NCI-H345 treated with DMSO at 0.1 percent for 48 hours (cell line): ENCODE data around the gene ZDHHC12.
"Not testable (repeated sequence)": the region's sequence is repeated elsewhere in the genome, so short reads cannot be mapped to it uniquely, and the experiment has no call there.

Experiments
- DNase-seq: peaks from one replicate; lab custom pipeline; 2025; ENCODE audit not compliant: unreplicated experiment; lab: John Stamatoyannopoulos, UW

Gene ZDHHC12

DNA sequence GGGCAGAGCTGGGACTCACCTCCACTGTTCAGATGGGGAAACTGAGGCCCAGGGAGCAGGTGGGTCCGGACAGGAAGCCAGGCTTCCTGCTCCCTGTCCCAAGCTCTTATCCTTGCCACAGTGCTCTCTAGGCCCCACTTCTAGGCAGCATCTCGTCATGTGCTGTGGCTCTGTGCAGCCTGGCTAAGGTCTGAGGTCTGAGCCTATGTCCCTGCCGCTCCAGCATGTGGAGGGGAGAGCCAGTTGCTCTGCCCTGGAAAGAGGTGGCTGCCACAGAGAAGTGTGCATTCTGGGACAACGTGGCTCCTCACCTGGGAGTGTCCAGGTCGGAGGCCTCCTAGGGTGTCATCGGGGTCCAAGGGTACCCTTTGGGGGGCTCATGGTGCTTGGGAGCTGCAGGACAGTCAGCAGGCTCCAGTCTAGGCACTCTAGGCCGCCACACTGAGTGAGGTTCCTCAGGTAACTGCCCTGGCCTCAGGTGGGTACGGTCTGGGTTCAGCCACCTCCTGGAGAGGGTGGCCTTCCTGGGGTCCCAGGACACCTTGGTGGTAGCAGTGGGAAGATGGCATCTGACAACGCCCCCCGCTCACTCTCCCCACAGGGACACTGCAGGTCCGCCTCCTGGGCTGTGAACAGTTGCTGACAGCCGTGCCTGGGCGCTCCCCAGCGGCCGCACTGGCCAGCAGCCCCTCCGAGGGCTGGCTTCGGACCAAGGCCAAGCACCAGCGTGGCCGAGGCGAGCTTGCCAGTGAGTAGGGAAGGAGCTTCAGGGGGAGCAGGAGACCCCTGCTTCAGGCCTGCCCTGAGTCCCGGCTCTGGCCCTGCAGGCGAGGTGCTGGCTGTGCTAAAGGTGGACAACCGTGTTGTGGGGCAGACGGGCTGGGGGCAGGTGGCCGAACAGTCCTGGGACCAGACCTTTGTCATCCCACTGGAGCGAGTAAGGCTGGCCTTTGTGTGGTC lies 11.2 kb downstream of the ZDHHC12 start:
- DNase-seq: no peak

DNA sequence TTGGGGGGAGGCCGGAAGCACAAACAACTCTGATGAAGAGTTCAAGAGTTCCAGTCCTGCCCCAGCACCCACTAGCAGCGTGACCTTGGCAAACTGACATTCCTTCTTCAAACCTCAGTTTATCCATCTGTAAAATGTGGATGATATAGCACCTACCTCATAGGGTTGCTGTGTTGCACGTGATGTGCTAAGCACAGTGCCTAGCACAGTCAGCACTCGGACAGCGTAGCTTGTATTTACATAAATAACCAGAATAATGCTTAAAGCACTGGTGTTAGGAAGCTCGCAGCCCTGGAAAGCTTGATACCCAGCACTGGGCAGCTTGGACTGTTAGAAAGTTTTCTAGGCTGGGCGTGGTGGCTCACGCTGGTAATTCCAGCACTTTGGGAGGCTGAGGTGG lies 16.5 kb downstream of the ZDHHC12 start:
- DNase-seq: no peak

DNA sequence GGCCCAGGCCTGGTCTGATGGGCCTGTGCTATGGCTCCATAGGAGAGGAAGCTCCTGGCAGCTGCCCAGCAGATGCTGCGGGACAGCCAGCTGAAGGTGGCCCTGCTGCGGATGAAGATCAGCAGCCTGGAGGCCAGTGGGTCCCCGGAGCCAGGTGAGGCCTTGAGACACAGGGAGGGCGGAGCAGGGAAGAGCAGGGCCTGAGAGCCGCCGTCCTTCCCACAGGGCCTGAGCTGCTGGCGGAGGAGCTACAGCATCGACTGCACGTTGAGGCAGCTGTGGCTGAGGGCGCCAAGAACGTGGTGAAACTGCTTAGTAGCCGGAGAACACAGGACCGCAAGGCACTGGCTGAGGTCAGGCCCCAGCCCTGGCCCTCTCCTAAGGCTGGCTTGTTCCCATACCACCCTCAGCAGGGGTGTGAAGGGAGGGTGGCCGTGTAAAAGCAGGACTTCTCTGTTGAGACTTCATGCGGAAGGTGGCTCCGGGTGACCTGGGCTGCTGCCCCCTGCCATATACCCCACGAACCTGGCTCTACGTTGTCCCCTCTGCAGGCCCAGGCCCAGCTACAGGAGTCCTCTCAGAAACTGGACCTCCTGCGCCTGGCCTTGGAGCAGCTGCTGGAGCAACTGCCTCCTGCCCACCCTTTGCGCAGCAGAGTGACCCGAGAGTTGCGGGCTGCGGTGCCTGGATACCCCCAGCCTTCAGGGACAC lies 17.1 kb downstream of the ZDHHC12 start:
- no peak for DNase-seq

DNA sequence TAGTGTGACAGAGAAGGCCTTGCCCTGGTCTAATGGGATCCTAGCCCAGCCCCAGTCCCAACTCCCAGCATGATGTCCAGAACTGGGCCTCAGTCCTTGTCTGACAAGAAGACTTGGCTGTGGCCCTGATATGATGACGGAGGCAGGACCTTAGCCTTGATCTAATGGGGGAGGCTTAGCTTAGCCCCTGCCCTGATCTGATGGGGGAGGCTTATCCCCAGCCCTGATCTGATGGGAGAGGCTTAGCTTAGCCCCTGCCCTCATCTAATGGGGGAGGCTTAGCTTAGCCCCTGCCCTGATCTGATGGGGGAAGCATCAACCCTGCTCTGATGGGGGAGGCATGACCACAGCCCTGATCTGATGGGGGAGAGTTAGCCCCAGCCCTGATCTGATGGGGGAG lies 17.9 kb downstream of the ZDHHC12 start:
- DNase-seq: no peak

DNA sequence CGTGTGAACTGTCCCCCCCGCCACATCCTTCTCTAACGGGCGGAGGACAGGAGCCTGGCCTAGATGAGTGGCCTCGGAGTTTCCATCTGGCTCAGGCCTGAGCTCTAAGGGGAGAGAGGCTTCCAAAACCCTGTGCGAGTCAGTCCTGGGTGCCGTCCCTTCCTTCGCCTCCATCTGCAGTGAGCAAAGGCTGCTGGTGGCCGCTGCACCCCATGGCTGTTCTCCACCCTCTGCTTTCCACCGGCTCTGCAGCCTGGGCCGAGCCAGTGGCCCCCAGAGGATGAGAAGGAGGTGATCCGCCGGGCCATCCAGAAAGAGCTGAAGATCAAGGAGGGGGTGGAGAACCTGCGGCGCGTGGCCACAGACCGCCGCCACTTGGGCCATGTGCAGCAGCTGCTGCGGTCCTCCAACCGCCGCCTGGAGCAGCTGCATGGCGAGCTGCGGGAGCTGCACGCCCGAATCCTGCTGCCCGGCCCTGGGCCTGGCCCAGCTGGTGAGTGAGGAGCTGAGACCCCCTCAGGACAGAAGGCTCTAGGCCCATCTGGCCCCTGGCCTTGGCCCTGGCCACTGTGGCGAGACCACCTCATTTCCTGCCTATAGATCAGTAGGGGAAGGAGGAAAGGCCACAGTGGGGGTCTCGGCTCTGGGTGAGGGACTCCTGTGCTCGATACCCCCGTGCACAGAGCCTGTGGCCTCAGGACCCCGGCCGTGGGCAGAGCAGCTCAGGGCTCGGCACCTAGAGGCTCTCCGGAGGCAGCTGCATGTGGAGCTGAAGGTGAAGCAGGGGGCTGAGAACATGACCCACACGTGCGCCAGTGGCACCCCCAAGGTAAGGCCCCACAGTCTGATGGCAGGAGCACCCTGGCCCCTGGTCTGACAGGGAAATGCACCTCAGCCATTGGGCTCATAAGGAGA lies 18.6 kb downstream of the ZDHHC12 start:
- DNase-seq: no peak

DNA sequence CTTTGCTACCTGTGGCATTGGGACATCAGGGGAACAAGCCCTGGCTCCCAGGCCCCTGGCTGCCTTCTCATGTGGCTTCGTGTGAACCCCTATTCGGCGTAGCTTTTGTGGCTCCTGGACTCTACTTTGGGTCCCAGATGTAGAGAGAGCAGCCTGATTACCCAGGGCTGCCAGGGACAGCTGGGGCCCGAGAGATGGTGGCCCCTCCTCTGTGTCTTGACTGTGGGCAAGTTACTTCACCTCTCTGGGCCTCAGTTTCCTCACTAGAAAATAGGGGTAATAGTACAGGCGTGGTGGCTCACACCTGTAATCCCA lies 19.6 kb downstream of the ZDHHC12 start:
- no peak for DNase-seq

DNA sequence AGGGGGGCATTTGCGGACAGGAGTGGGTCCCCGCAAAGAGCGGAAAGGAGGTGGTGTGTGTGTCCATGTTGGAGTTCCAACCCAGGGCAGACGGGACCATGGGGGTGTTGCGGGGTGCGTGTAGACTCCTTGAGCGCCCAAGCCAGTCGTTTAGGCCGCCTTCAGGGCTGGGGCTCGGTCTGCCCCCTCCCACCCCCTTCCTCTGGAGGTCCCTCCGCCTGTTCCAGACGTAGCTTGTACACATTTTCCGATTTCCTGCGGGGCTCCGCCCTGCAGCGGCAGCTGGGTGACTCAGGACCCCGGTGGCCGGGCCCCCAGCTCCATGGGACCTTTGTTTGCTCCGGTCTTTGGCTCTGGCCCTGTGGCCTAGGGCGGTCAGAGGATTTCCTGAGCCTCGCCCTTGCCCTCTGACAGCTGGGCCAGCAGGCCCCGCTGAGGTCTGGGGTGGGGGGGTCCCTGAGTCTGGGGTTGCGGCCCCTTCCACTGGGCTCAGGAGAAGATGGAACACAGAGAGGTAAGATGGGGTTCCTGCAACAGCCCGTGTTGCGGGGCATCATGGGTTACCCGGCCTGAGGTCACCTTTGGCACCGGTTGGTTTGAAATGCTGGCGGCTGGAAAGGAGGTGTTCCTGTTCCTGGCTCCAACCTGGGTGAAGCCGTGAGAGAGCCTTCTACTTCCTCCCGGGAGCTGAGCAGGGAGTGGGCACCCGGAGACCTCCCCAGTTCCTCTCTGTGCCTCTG lies 20.1 kb downstream of the ZDHHC12 start:
- no peak for DNase-seq

DNA sequence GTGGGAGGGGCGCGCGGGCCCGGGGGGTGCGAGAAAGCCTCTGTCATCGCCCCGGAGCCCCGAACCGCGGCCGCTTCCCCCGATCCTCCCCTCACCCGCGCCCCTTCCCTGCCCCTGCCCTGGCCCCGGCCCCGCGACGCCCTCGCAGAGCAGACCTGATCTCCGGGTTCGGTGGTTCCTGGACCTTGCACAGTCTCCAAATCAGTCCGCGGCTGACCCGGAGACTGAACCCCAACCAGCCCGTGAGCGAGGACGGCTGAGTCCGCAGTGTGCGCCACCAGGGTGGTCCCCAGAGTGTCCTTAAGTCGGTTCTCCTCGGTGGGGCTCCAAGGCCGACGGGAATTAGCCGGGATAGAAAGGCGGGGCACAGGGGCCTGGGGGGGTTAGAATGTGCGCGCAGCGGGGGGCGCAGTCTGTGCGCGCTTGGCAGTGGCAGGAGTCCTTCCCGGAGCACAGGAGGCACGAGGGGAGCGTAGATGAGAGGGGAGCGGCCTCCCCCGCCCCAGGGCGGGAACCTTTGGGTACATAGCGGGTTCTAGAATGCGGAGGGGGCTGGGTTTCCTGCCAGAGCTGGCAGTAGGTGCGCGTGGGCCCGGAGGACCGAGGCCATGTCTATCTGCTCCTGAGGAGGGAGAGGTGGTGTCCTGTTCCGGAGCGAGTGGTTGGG lies 20.8 kb downstream of the ZDHHC12 start:
- no peak for DNase-seq

DNA sequence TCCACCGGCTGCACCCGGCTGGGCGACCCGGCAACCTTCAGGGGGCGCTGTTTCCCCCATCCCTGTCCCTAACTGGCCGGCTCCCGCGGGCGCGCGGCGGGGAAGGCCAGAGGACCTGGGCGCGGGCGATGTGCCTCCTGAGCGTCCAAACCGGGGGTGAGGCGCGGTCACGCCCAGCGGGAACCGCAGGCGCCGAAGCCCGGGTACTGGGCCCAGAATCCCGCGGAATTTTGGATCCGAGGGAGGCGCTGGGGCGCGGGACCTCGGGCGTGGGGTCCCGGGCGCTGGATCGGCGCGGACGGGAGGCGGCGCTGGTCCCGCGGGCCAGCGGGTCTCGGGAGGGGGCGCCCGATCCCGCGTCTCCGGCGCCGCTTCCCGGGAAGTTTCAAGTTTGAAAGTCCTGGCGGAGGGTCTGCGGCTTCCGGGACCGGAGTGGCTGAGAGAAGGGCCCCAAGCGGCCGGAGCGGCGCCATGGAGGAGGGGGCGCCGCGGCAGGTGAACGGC lies 21.4 kb downstream of the ZDHHC12 start, which contains the start of gene PKN3:
Gene PKN3 (plus strand): TSS at position 59 of the 504 bp plus-strand sequence. CDS start 413 bp downstream, at position 472.
- peak; percentile 56 for DNase-seq

DNA sequence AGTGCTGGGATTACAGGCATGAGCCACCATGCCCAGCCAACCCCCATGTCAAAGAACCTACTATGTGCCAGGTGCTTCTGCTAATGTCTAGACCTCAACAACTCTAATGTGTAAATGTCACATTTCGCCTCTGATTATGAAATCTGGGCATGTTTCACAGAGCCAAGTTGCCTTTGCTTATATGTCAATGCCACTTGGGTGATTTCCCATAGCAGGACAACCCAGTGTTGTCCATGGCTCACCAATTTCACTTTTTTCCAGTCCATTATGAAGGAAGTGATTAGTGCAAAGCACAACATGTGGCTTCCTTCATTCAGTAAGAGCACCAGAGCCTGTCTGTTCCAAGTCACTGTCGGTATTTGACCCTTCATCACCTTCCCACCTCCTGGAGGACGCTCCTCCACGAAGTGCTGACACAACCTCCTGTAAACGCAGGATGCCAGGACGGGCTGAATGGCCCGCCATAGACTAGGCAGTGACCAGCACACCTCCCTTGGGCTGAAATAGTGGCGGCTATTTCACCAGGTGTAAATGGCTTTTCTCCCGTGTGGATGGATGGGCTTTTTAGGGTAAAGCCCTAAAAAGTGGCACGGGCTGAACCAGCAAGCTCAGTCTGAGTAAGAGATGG lies 22.6 kb downstream of the ZDHHC12 start:
- DNase-seq: no peak

DNA sequence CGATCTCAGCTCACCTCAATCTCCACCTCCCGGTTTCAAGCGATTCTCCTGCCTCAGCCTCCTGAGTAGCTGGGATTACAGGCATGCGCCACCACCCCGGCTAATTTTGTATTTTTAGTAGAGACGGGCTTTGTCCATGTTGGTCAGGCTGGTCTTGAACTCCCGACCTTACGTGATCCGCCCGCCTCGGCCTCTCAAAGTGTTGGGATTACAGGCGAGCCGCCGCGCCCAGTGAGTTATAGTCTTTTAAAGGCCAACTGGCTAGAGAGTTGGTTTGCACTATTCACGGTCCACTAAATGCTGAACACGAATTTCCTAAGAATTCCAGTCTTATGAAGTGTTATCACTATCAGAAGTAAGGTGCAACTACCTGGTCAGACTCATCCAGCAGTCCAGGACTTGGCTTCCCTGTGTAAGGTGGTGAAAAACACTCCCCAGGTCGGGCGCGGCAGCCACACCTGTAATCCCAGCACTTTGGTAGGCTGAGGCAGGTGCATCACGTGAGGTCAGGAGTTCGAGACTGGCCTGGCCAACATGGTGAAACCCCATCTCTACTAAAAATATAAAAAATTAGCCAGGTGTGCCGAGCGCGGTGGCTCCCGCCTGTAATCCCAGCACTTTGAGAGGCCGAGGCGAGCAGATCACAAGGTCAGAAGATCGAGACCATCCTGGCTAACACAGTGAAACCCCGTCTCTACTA lies 24.7 kb downstream of the ZDHHC12 start:
- DNase-seq: not testable (repeated sequence)

DNA sequence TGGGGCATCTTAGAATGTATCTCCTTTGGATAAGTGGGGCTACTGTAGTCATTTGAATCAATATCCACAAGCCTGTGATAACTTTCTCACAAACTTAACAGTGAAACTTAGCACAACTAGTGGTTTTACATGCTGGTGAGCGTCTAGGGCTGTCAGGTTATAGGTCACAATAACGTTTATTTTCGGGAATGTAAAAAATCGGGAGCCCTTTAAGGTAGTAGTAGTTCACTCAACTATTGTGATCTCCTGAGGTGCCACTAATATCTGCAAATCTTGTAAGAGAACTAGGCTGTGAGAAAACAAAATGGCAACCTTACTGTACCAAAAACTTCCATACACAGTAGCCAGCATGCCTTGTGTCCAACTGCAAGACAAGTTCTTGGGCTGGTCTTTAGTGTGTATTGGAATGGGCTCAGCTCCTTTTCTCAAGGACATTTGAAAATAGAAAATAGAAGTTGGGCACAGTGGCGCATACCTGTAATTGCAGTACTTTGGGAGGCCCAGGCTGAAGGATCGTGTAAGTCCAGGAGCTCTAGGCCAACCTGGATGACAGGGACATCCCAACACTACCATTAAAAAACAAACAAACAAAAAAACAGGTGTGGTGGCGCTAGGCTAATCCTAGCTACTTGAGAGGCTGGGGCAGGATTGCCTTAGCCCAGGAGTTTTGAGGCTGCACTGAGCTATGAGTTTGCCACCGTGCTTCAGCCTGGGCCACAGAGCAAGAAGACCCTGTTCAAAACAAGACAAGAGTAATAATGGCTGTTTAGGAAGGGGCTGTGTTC lies 26.8 kb downstream of the ZDHHC12 start:
- no peak for DNase-seq

DNA sequence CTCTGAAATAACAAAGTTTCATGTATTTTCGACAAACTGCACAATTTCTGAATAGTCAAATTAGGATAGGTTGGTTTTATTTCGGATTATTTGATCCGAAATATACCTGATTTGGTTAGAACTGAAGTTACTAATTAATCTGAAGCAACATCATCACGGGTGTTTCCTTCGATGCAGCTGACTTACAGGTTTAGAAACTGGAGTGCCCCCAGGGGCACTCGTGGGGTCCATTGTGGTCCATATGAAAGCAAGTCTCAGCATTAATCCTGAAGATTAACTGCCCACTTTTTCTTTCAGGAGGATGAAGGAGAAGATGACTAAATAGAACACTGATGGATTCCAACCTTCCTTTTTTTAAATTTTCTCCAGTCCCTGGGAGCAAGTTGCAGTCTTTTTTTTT lies 29.6 kb downstream of the ZDHHC12 start:
- DNase-seq: no peak

DNA sequence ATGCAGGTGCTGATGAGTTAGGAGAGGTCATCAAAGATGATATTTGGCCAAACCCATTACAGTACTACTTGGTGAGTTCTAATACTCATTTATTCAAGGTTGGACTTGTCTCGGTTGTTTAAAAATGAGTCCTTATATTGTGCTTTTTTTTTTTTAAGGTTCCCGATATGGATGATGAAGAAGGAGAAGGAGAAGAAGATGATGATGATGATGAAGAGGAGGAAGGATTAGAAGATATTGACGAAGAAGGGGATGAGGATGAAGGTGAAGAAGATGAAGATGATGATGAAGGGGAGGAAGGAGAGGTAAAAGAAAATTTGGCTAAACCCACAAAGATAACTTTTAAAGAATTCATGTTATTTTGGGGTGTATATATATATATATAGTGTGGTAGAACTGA lies 30.2 kb downstream of the ZDHHC12 start:
- DNase-seq: not testable (repeated sequence)

DNA sequence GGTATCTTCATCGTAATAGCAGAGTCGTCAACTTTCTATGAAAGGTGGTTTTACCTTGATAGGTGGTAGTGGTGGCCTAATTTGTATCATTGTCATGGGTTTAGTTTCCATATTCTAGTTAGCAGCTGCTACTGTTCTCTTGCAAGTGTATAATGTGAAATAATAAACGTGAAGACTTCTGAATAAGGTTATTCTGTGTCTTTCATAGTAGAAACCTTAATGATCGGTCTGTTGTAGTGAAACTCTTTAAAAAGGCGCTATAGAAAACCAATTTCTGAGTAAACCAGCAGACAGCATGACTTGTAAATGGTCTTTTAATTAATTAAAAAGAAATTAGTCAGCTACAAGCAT lies 33.3 kb downstream of the ZDHHC12 start:
- DNase-seq: no peak

DNA sequence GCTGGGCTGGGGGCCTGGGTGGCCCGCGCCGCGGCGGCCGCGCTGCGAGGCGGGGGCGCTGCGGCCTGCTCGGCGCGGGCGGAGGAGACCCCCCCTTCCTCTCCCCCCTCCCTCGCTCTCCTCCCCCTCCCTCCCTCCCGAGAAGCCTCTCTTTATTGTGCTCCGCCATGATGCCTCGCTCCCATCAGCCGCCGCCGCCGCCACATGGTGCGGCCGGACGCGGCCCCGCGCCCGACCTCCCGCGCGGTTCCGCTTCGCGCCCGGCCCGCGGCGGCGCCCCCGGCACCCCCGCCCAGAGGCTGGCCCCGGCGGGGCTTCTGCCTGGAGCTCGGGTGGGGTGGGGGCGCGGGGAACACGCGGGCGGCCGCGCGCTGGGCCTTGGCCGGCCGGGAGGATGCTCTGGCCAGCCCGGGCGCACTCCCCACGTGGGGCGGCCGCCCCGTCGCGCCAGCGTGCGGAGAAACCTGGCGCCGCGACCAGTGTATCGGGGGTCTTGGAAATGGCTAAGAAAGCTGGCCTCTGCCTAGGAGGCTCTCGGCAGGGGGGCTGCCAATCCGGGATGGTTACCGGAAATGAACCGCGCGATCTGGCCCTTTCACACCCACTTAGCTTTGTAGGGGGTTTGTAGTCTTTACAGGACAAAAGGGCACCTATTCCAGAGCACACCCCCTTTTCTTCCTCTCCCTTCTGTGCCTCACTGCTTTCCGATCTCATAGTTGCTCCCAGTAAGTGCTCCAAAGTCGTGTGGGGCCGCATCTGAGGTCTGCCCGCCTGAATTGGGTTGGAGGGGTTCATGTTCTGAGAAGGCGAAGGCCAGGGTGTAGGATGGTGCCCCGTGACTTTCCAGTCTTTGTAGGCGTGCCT lies 33.9 kb downstream of the ZDHHC12 start:
- peak; percentile 12 for DNase-seq

DNA sequence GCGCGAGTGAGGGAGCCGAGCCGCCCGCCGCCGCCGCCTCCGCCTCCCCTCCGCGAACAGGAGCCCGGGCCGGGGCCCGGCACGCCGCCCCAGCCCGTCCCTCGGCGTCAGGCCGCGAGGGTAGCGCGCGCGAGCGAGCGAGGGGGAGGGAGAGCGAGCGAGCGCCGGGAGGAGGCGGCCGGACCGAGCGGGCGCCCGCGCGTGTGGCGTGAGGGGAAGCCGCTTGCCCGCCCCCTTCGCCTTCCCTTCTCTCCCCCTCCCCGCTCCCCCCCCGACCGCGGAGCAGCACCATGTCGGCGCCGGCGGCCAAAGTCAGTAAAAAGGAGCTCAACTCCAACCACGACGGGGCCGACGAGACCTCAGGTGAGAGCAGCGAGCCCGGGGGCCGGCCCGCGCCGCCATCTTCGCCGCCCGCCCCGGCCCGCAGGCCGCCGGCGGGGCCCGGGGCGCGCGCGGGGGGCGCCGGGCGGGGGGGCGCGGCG lies 34.6 kb downstream of the ZDHHC12 start:
- no peak for DNase-seq
